ENCODE data around the gene CYP3A5. TPM values are rescaled to one million over a fixed set of nuclear protein-coding genes. Genes with fewer than 3 reads are reported as not detected.

CYP3A5 gene
- total and polyA plus RNA-seq, 10 of the 15 experiments (the other 5 are each of a cell fraction or from before 2014, with no cell fraction given) = 0.05 to 1.3 (median 0.09) TPM; not detected in 2

DNA sequence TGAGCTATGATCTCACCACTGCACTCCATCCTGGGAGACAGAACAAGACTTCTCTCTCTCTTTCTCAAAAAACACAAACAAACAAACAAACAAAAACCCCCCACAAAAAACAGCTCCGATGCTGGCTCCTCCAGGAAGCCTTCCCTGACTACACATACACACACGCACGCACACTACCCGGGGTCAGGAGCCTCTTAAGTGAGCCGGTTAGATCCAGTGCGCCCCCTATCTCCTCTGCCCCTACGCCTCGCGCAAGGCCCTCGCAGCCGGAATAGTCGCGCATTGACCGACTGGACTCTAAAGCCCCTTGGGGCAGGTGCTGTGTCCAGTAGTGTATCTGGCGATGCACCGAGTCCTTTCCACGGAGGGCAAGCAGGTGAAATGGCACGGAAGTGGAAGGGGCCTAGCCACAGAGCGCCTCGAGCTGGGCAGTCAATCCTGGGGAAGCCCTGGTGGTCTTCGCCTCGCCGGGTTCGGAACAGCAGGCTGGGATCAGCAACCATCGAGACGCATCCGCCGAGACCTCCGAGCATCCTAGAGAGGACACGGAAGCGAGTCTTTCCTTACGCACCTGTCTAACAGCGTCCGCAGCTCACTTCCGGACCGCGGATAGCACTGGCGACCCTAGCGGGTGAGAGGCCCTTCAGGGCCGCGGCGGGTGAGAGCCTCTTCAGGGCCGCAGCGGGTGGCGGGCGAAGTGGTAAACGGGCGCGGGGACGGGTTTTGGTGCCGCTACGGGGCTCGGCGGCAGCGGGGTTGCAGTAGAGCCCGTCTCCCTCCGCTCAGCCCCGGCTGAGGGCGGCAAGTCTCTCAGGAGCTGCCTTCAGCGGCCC lies 63.2 kb downstream of the CYP3A5 start, which contains the start of gene ZSCAN25 (continued):
- TF ChIP-seq, protein P1, sequence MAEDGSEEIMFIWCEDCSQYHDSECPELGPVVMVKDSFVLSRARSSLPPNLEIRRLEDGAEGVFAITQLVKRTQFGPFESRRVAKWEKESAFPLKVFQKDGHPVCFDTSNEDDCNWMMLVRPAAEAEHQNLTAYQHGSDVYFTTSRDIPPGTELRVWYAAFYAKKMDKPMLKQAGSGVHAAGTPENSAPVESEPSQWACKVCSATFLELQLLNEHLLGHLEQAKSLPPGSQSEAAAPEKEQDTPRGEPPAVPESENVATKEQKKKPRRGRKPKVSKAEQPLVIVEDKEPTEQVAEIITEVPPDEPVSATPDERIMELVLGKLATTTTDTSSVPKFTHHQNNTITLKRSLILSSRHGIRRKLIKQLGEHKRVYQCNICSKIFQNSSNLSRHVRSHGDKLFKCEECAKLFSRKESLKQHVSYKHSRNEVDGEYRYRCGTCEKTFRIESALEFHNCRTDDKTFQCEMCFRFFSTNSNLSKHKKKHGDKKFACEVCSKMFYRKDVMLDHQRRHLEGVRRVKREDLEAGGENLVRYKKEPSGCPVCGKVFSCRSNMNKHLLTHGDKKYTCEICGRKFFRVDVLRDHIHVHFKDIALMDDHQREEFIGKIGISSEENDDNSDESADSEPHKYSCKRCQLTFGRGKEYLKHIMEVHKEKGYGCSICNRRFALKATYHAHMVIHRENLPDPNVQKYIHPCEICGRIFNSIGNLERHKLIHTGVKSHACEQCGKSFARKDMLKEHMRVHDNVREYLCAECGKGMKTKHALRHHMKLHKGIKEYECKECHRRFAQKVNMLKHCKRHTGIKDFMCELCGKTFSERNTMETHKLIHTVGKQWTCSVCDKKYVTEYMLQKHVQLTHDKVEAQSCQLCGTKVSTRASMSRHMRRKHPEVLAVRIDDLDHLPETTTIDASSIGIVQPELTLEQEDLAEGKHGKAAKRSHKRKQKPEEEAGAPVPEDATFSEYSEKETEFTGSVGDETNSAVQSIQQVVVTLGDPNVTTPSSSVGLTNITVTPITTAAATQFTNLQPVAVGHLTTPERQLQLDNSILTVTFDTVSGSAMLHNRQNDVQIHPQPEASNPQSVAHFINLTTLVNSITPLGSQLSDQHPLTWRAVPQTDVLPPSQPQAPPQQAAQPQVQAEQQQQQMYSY (CRISPR knock-in tag; IDR thresholded peaks at IDR 0.05) = no peak
- peak; percentile 91 for TF ChIP-seq SMARCA5 (IDR thresholded peaks at IDR 0.05)
- peak; percentile 61 for TF ChIP-seq BCL3 (IDR thresholded peaks at IDR 0.05; ENCODE audit: borderline replicate concordance, insufficient read depth, low read depth, low read length, poor library complexity, severe bottlenecking)
- TF ChIP-seq CREM (IDR thresholded peaks at IDR 0.05; ENCODE audit: low read depth) = peak; percentile 88
- TF ChIP-seq CEBPB (IDR thresholded peaks at IDR 0.05; ENCODE audit: borderline replicate concordance in 1 of 2, low read depth in 2 of 2, low read length in 2 of 2) = no peak
- no peak for TF ChIP-seq JUNB (IDR thresholded peaks at IDR 0.05)
- peak; percentile 11; the same call in 1 of the 2 replicates for TF ChIP-seq SMC3 (IDR thresholded peaks at IDR 0.05; ENCODE audit: borderline replicate concordance, low read length)
- TF ChIP-seq MEF2A (IDR thresholded peaks at IDR 0.05; ENCODE audit: insufficient read depth, low read depth, low read length) = peak; percentile 59; the same call in 1 of the 2 replicates
- peak; percentile 90 for TF ChIP-seq POLR2AphosphoS5 (IDR thresholded peaks at IDR 0.05; ENCODE audit: low read length)
- peak; percentile 72 for TF ChIP-seq RELB (IDR thresholded peaks at IDR 0.05; ENCODE audit: low read depth)
- peak; percentile 33 for TF ChIP-seq MEF2B (IDR thresholded peaks at IDR 0.05; ENCODE audit: partially characterized antibody, poor library complexity, severe bottlenecking)
- no peak for TF ChIP-seq HDAC6 (IDR thresholded peaks at IDR 0.05; ENCODE audit: unreplicated experiment)
- TF ChIP-seq NBN (IDR thresholded peaks at IDR 0.05) = peak; percentile 84; the same call in 1 of the 2 replicates
- peak; percentile 97 for TF ChIP-seq GABPA (IDR thresholded peaks at IDR 0.05; ENCODE audit: low read depth)
- TF ChIP-seq, protein P2, sequence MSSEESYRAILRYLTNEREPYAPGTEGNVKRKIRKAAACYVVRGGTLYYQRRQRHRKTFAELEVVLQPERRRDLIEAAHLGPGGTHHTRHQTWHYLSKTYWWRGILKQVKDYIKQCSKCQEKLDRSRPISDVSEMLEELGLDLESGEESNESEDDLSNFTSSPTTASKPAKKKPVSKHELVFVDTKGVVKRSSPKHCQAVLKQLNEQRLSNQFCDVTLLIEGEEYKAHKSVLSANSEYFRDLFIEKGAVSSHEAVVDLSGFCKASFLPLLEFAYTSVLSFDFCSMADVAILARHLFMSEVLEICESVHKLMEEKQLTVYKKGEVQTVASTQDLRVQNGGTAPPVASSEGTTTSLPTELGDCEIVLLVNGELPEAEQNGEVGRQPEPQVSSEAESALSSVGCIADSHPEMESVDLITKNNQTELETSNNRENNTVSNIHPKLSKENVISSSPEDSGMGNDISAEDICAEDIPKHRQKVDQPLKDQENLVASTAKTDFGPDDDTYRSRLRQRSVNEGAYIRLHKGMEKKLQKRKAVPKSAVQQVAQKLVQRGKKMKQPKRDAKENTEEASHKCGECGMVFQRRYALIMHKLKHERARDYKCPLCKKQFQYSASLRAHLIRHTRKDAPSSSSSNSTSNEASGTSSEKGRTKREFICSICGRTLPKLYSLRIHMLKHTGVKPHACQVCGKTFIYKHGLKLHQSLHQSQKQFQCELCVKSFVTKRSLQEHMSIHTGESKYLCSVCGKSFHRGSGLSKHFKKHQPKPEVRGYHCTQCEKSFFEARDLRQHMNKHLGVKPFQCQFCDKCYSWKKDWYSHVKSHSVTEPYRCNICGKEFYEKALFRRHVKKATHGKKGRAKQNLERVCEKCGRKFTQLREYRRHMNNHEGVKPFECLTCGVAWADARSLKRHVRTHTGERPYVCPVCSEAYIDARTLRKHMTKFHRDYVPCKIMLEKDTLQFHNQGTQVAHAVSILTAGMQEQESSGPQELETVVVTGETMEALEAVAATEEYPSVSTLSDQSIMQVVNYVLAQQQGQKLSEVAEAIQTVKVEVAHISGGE (CRISPR knock-in tag; IDR thresholded peaks at IDR 0.05) = peak; percentile 79
- TF ChIP-seq ETV6 (conservative IDR thresholded peaks at IDR 0.05 in 1 of 2, IDR thresholded peaks at IDR 0.05 in 1 of 2; ENCODE audit: borderline replicate concordance in 1 of 2, low read depth in 1 of 2) = no peak
- no peak for TF ChIP-seq EZH2 (IDR thresholded peaks at IDR 0.05; ENCODE audit: borderline replicate concordance, control insufficient read depth, low read depth, low read length)
